ENCODE data around the gene ADGRL1.
"Not testable (repeated sequence)": the region's sequence is repeated elsewhere in the genome, so short reads cannot be mapped to it uniquely, and the experiment has no call there.

- TF ChIP-seq POLR2AphosphoS5 (IDR thresholded peaks at IDR 0.05; ENCODE audit: low read depth, low read length); NRF1 (IDR thresholded peaks at IDR 0.05; ENCODE audit: low read depth, low read length); CTCF (IDR thresholded peaks at IDR 0.05; ENCODE audit: control extremely low read depth in 1 of 3, insufficient read depth in 1 of 3, low read depth in 1 of 3, low read length in 3 of 3); YY1 (IDR thresholded peaks at IDR 0.05; ENCODE audit: low read depth, low read length); TEAD4 (IDR thresholded peaks at IDR 0.05; ENCODE audit: low read depth, low read length); TCF12 (IDR thresholded peaks at IDR 0.05; ENCODE audit: low read depth, low read length); TAF1 (IDR thresholded peaks at IDR 0.05; ENCODE audit: low read depth, low read length); CHD1 (IDR thresholded peaks at IDR 0.05; ENCODE audit: low read depth, low read length); SIX5 (IDR thresholded peaks at IDR 0.05; ENCODE audit: low read depth, low read length); USF2 (IDR thresholded peaks at IDR 0.05; ENCODE audit: low read length); POLR2A (IDR thresholded peaks at IDR 0.05; ENCODE audit: control extremely low read depth in 1 of 2, low read depth in 2 of 2, low read length in 2 of 2): not testable (repeated sequence)
Observed at GRCh38 chr19:14201481-14201880, 4.5 kb downstream of the ADGRL1 start.
